ENCODE measurements around the gene GRIK2.
"Not testable (repeated sequence)": the region's sequence is repeated elsewhere in the genome, so short reads cannot be mapped to it uniquely, and the experiment has no call there.

Gene GRIK2

GRCh38 chr6:101393251-101393828, at the start of gene GRIK2:
Gene GRIK2 (plus strand): TSS chr6:101393708.
- H3K4me1 ChIP-seq (ENCODE audit: control insufficient read depth, insufficient read depth, low read length), result peaks cover 4% of the 10 kb centered on the region
- H3K4me3 ChIP-seq (ENCODE audit: low read depth, low read length), result peak within 1 kb of the TSS; percentile 63
- peaks cover 64% of the 10 kb centered on the region for H3K27me3 ChIP-seq (ENCODE audit: control insufficient read depth, insufficient read depth, low read length)
- no peaks in the 10 kb centered on the region for H3K36me3 ChIP-seq (ENCODE audit: control insufficient read depth, insufficient read depth, low read length)
- no peak within 1 kb of the TSS for H3K9ac ChIP-seq (ENCODE audit: low read depth, low read length)
- H3K9me3 ChIP-seq (ENCODE audit: control insufficient read depth, insufficient read depth, low read length), result no peaks in the 10 kb centered on the region

GRCh38 chr6:101344885-101345284, 48.6 kb upstream of the GRIK2 start:
- no peaks in the 10 kb centered on the region for H3K4me1 ChIP-seq (ENCODE audit: control insufficient read depth, insufficient read depth, low read length)
- H3K9ac ChIP-seq (ENCODE audit: low read depth, low read length), result no peak overlapping the region
- no peaks in the 10 kb centered on the region for H3K27me3 ChIP-seq (ENCODE audit: control insufficient read depth, insufficient read depth, low read length)
- H3K9me3 ChIP-seq (ENCODE audit: control insufficient read depth, insufficient read depth, low read length), result no peaks in the 10 kb centered on the region
- no peaks in the 10 kb centered on the region for H3K36me3 ChIP-seq (ENCODE audit: control insufficient read depth, insufficient read depth, low read length)
- no peak overlapping the region for H3K4me3 ChIP-seq (ENCODE audit: low read depth, low read length)

- Histone ChIP-seq H3K4me1 (ENCODE audit: control insufficient read depth, insufficient read depth, low read length) (no peaks in the 10 kb centered on the region), H3K27me3 (ENCODE audit: control insufficient read depth, insufficient read depth, low read length) (no peaks in the 10 kb centered on the region), H3K36me3 (ENCODE audit: control insufficient read depth, insufficient read depth, low read length) (no peaks in the 10 kb centered on the region), H3K4me3 (ENCODE audit: low read depth, low read length) (no peak overlapping the region), H3K9ac (ENCODE audit: low read depth, low read length) (no peak overlapping the region), H3K9me3 (ENCODE audit: control insufficient read depth, insufficient read depth, low read length) (no peaks in the 10 kb centered on the region)
Measured at GRCh38 chr6:101348816-101349215, 44.7 kb upstream of the GRIK2 start.

- H3K9ac ChIP-seq (ENCODE audit: low read depth, low read length); H3K4me1 ChIP-seq (ENCODE audit: control insufficient read depth, insufficient read depth, low read length); H3K4me3 ChIP-seq (ENCODE audit: low read depth, low read length); H3K9me3 ChIP-seq (ENCODE audit: control insufficient read depth, insufficient read depth, low read length); H3K36me3 ChIP-seq (ENCODE audit: control insufficient read depth, insufficient read depth, low read length); H3K27me3 ChIP-seq (ENCODE audit: control insufficient read depth, insufficient read depth, low read length): not testable (repeated sequence)
Measured at GRCh38 chr6:101350631-101351030, 42.9 kb upstream of the GRIK2 start.

- Histone ChIP-seq H3K36me3 (ENCODE audit: control insufficient read depth, insufficient read depth, low read length) (no peaks in the 10 kb centered on the region), H3K27me3 (ENCODE audit: control insufficient read depth, insufficient read depth, low read length) (no peaks in the 10 kb centered on the region), H3K9me3 (ENCODE audit: control insufficient read depth, insufficient read depth, low read length) (no peaks in the 10 kb centered on the region), H3K4me3 (ENCODE audit: low read depth, low read length) (no peak overlapping the region), H3K9ac (ENCODE audit: low read depth, low read length) (no peak overlapping the region), H3K4me1 (ENCODE audit: control insufficient read depth, insufficient read depth, low read length) (no peaks in the 10 kb centered on the region)
Measured at GRCh38 chr6:101351173-101351572, 42.3 kb upstream of the GRIK2 start.

GRCh38 chr6:101352316-101352715, 41.2 kb upstream of the GRIK2 start:
- Histone ChIP-seq H3K36me3 (ENCODE audit: control insufficient read depth, insufficient read depth, low read length) (no peaks in the 10 kb centered on the region), H3K27me3 (ENCODE audit: control insufficient read depth, insufficient read depth, low read length) (no peaks in the 10 kb centered on the region), H3K4me1 (ENCODE audit: control insufficient read depth, insufficient read depth, low read length) (no peaks in the 10 kb centered on the region), H3K4me3 (ENCODE audit: low read depth, low read length) (no peak overlapping the region), H3K9me3 (ENCODE audit: control insufficient read depth, insufficient read depth, low read length) (no peaks in the 10 kb centered on the region), H3K9ac (ENCODE audit: low read depth, low read length) (no peak overlapping the region)

GRCh38 chr6:101365181-101365580, 28.3 kb upstream of the GRIK2 start:
- Histone ChIP-seq H3K27me3 (ENCODE audit: control insufficient read depth, insufficient read depth, low read length) (no peaks in the 10 kb centered on the region), H3K4me1 (ENCODE audit: control insufficient read depth, insufficient read depth, low read length) (no peaks in the 10 kb centered on the region), H3K4me3 (ENCODE audit: low read depth, low read length) (no peak overlapping the region), H3K36me3 (ENCODE audit: control insufficient read depth, insufficient read depth, low read length) (no peaks in the 10 kb centered on the region), H3K9ac (ENCODE audit: low read depth, low read length) (no peak overlapping the region), H3K9me3 (ENCODE audit: control insufficient read depth, insufficient read depth, low read length) (no peaks in the 10 kb centered on the region)

GRCh38 chr6:101379926-101380325, 13.6 kb upstream of the GRIK2 start:
- Histone ChIP-seq H3K27me3 (ENCODE audit: control insufficient read depth, insufficient read depth, low read length) (no peaks in the 10 kb centered on the region), H3K36me3 (ENCODE audit: control insufficient read depth, insufficient read depth, low read length) (no peaks in the 10 kb centered on the region), H3K4me3 (ENCODE audit: low read depth, low read length) (no peak overlapping the region), H3K4me1 (ENCODE audit: control insufficient read depth, insufficient read depth, low read length) (no peaks in the 10 kb centered on the region), H3K9ac (ENCODE audit: low read depth, low read length) (no peak overlapping the region), H3K9me3 (ENCODE audit: control insufficient read depth, insufficient read depth, low read length) (no peaks in the 10 kb centered on the region)

GRCh38 chr6:101380897-101381630, 12.4 kb upstream of the GRIK2 start:
- no peaks in the 10 kb centered on the region for H3K27me3 ChIP-seq (ENCODE audit: control insufficient read depth, insufficient read depth, low read length)
- H3K9ac ChIP-seq (ENCODE audit: low read depth, low read length), result no peak overlapping the region
- no peaks in the 10 kb centered on the region for H3K9me3 ChIP-seq (ENCODE audit: control insufficient read depth, insufficient read depth, low read length)
- H3K4me3 ChIP-seq (ENCODE audit: low read depth, low read length), result no peak overlapping the region
- no peaks in the 10 kb centered on the region for H3K4me1 ChIP-seq (ENCODE audit: control insufficient read depth, insufficient read depth, low read length)
- no peaks in the 10 kb centered on the region for H3K36me3 ChIP-seq (ENCODE audit: control insufficient read depth, insufficient read depth, low read length)

GRCh38 chr6:101383747-101384146, 9.8 kb upstream of the GRIK2 start:
- not testable (repeated sequence) for H3K4me1 ChIP-seq (ENCODE audit: control insufficient read depth, insufficient read depth, low read length); H3K9ac ChIP-seq (ENCODE audit: low read depth, low read length); H3K4me3 ChIP-seq (ENCODE audit: low read depth, low read length); H3K9me3 ChIP-seq (ENCODE audit: control insufficient read depth, insufficient read depth, low read length); H3K27me3 ChIP-seq (ENCODE audit: control insufficient read depth, insufficient read depth, low read length); H3K36me3 ChIP-seq (ENCODE audit: control insufficient read depth, insufficient read depth, low read length)

GRCh38 chr6:101386982-101387381, 6.5 kb upstream of the GRIK2 start:
- Histone ChIP-seq H3K9ac (ENCODE audit: low read depth, low read length) (no peak overlapping the region), H3K4me3 (ENCODE audit: low read depth, low read length) (no peak overlapping the region), H3K36me3 (ENCODE audit: control insufficient read depth, insufficient read depth, low read length) (no peaks in the 10 kb centered on the region), H3K27me3 (ENCODE audit: control insufficient read depth, insufficient read depth, low read length) (peaks cover 17% of the 10 kb centered on the region), H3K9me3 (ENCODE audit: control insufficient read depth, insufficient read depth, low read length) (no peaks in the 10 kb centered on the region), H3K4me1 (ENCODE audit: control insufficient read depth, insufficient read depth, low read length) (peaks cover 4% of the 10 kb centered on the region)

GRCh38 chr6:101391772-101392585, 1.5 kb upstream of the GRIK2 start:
- Histone ChIP-seq H3K9me3 (ENCODE audit: control insufficient read depth, insufficient read depth, low read length) (no peaks in the 10 kb centered on the region), H3K4me1 (ENCODE audit: control insufficient read depth, insufficient read depth, low read length) (peaks cover 4% of the 10 kb centered on the region), H3K4me3 (ENCODE audit: low read depth, low read length) (peak overlapping the region; percentile 63), H3K9ac (ENCODE audit: low read depth, low read length) (no peak overlapping the region), H3K27me3 (ENCODE audit: control insufficient read depth, insufficient read depth, low read length) (peaks cover 56% of the 10 kb centered on the region), H3K36me3 (ENCODE audit: control insufficient read depth, insufficient read depth, low read length) (no peaks in the 10 kb centered on the region)

Data from iPS-15b (cell line).